ENCODE results near the gene DUSP12. TPM values are rescaled to one million over a fixed set of nuclear protein-coding genes. Genes with fewer than 3 reads are reported as not detected.

The DUSP12 gene
- total RNA-seq, 2 donors from 2014 or later = 26.2 to 28.9 TPM

GRCh38 chr1:161705537-161705936, 44.0 kb upstream of the DUSP12 start:
- 88 to 100% methylated on average over 3 to 4 of the region's 4 CpGs for WGBS, 2 experiments (ENCODE audit: insufficient coverage in 1 of 2, insufficient read length in 1 of 2)
- no peak overlapping the region for H3K9ac ChIP-seq (ENCODE audit: extremely low read depth, low read length, poor library complexity, severe bottlenecking)
- peaks cover 5% of the 10 kb centered on the region for H3K27me3 Mint-ChIP-seq (ENCODE audit: insufficient read depth)
- no peak overlapping the region for H3K4me3 ChIP-seq (ENCODE audit: low read length)
- H3K4me1 ChIP-seq (ENCODE audit: control insufficient read depth, insufficient read depth, low read length) = no peaks in the 10 kb centered on the region
- H3K9me3 Mint-ChIP-seq = no peaks in the 10 kb centered on the region
- H3K36me3 ChIP-seq (ENCODE audit: control insufficient read depth, insufficient read depth, low read length) = no peaks in the 10 kb centered on the region
- H3K27ac ChIP-seq (ENCODE audit: low read depth, low read length) = no peak overlapping the region
- H3K4me1 Mint-ChIP-seq = peaks cover 7% of the 10 kb centered on the region
- H3K27ac Mint-ChIP-seq = no peak overlapping the region
- no peak for TF ChIP-seq CTCF (conservative IDR thresholded peaks at IDR 0.05)
- no peaks in the 10 kb centered on the region for H3K27me3 ChIP-seq (ENCODE audit: control insufficient read depth, insufficient read depth, low read length, poor library complexity, severe bottlenecking)
- no peaks in the 10 kb centered on the region for H3K9me3 ChIP-seq (ENCODE audit: control insufficient read depth, low read length)
- no peak overlapping the region for H3K4me3 Mint-ChIP-seq
- DNase-seq = no peak
- H3K36me3 Mint-ChIP-seq (ENCODE audit: low read depth) = no peaks in the 10 kb centered on the region

DNA sequence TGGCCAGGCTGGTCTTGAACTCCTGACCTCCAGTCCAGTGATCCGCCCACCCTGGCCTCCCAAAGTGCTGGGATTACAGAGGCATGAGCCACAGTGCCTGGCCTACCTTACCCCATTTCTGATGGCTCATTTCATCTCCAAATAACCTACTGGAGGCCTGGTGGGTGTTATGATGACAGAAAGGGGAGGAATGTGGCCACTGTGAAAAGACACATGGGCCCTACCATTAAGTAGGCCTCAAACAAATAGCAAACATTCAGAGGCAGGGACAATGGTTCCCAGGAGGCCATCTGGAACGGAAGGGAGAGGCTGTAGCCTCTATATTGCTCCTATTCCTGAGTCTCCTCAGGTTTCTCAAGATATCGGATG, 43.5 kb upstream of the DUSP12 start:
- no peaks in the 10 kb centered on the region for H3K27me3 ChIP-seq (ENCODE audit: control insufficient read depth, insufficient read depth, low read length, poor library complexity, severe bottlenecking)
- no peak overlapping the region for H3K27ac Mint-ChIP-seq
- H3K4me1 Mint-ChIP-seq = peaks cover 7% of the 10 kb centered on the region
- no peaks in the 10 kb centered on the region for H3K4me1 ChIP-seq (ENCODE audit: control insufficient read depth, insufficient read depth, low read length)
- H3K27ac ChIP-seq (ENCODE audit: low read depth, low read length) = no peak overlapping the region
- no peak overlapping the region for H3K4me3 ChIP-seq (ENCODE audit: low read length)
- WGBS, 2 experiments (ENCODE audit: insufficient coverage in 1 of 2, insufficient read length in 1 of 2) = 87 to 94% methylated on average over 2 to 3 of the region's 3 CpGs
- TF ChIP-seq CTCF (conservative IDR thresholded peaks at IDR 0.05) = no peak
- no peaks in the 10 kb centered on the region for H3K9me3 Mint-ChIP-seq
- H3K36me3 ChIP-seq (ENCODE audit: control insufficient read depth, insufficient read depth, low read length) = no peaks in the 10 kb centered on the region
- no peak overlapping the region for H3K4me3 Mint-ChIP-seq
- H3K9me3 ChIP-seq (ENCODE audit: control insufficient read depth, low read length) = no peaks in the 10 kb centered on the region
- H3K27me3 Mint-ChIP-seq (ENCODE audit: insufficient read depth) = peaks cover 5% of the 10 kb centered on the region
- H3K36me3 Mint-ChIP-seq (ENCODE audit: low read depth) = no peaks in the 10 kb centered on the region
- no peak overlapping the region for H3K9ac ChIP-seq (ENCODE audit: extremely low read depth, low read length, poor library complexity, severe bottlenecking)
- no peak for DNase-seq

DNA sequence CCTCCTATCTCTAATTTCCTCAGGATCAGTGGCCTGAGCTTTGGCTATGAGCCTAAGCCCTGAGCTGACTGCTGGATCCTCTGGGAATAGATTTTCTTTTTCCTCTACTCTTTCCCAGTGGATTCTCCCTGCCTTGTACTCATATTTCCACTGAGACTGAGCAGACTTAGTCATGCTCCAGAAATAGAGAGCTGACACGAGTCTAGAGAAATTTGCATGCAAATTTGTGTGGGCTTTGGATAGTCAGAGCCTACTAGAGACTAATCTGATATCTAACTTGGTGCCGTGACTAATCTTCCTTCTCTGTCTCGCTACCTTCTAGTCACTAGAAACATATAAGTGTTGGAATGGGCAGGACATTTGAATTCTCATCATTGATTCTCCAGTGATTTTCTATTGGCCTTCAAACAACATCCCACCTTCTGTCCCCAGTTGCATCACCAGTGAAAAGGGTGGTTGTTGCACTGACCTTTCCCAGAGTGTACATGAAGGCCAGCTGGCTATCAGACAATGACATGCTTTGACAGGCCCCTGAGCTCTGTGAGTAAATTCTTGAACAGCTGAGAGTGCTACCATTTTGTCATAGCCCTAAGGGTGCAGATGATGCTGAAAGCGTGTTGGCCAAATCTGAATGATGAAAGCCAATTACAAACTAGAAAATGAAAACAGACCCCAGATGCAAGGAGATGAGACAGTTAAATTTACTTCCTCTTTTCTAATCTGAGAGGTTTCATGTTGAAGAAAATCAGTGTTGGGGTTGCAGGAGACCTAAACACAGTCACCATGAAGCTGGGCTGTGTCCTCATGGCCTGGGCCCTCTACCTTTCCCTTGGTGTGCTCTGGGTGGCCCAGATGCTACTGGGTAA, 42.9 kb upstream of the DUSP12 start, which contains the start of gene FCRLA:
TSS of gene FCRLA (plus strand) at position 748 of the 866 bp plus-strand sequence. CDS start at position 784, 36 bp downstream.
- Mint-ChIP-seq H3K27me3 (ENCODE audit: insufficient read depth) (peaks cover 5% of the 10 kb centered on the region), H3K4me3 (no peak within 1 kb of the TSS)

More for the DNA sequence above, 42.9 kb upstream of the DUSP12 start, which contains the start of gene FCRLA:
- Mint-ChIP-seq H3K36me3 (ENCODE audit: low read depth) (no peaks in the 10 kb centered on the region), H3K9me3 (no peaks in the 10 kb centered on the region), H3K4me1 (peaks cover 7% of the 10 kb centered on the region), H3K27ac (no peak within 1 kb of the TSS)
- no peak for DNase-seq
- Histone ChIP-seq H3K27me3 (ENCODE audit: control insufficient read depth, insufficient read depth, low read length, poor library complexity, severe bottlenecking) (no peaks in the 10 kb centered on the region), H3K27ac (ENCODE audit: low read depth, low read length) (no peak within 1 kb of the TSS), H3K9ac (ENCODE audit: extremely low read depth, low read length, poor library complexity, severe bottlenecking) (no peak within 1 kb of the TSS), H3K9me3 (ENCODE audit: control insufficient read depth, low read length) (no peaks in the 10 kb centered on the region), H3K36me3 (ENCODE audit: control insufficient read depth, insufficient read depth, low read length) (no peaks in the 10 kb centered on the region), H3K4me1 (ENCODE audit: control insufficient read depth, insufficient read depth, low read length) (no peaks in the 10 kb centered on the region), H3K4me3 (ENCODE audit: low read length) (no peak within 1 kb of the TSS)
- TF ChIP-seq CTCF (conservative IDR thresholded peaks at IDR 0.05) = no peak
- WGBS, 2 experiments (ENCODE audit: insufficient coverage in 1 of 2, insufficient read length in 1 of 2) = 87 to 89% methylated on average over 4 of the region's 4 CpGs

Data from endodermal cell (in vitro differentiated cells).